SK-N-SH treated with all-trans-retinoic acid at 6 μM for 48 hours (cell line): ENCODE measurements around the gene COL6A2.

Source experiments
- ATAC-seq: fragments of 200-7000 bp; cut with Tn5 transposase; 3 replicates; pipeline ENCODE4 v1.9.1; 2020; ENCODE audit warnings: mild to moderate bottlenecking, moderate library complexity
- ARNTL ChIP-seq: fragments of 450-650 bp; formaldehyde crosslinking; IDR thresholded peaks from 2 replicates; pipeline ENCODE4 v1.5.0; 2020; ENCODE audit warnings: low read depth, mild to moderate bottlenecking, moderate library complexity, borderline replicate concordance
- BACH2 ChIP-seq: fragments of 250-450 bp; sonication (Bioruptor Pico); IDR thresholded peaks from 2 replicates; pipeline ENCODE4 v1.9.0; 2021; ENCODE audit warnings: mild to moderate bottlenecking, borderline replicate concordance
- CSDC2 ChIP-seq: fragments of 250-450 bp; sonication (Bioruptor Pico); IDR thresholded peaks from 2 replicates; pipeline ENCODE4 v1.5.0; 2020; ENCODE audit warnings: mild to moderate bottlenecking, moderate library complexity
- CSRNP3 ChIP-seq: fragments of 250-450 bp; sonication (Bioruptor Pico); IDR thresholded peaks from 2 replicates; pipeline ENCODE4 v1.5.1; 2021; ENCODE audit warnings: mild to moderate bottlenecking, moderate library complexity
- GLIS3 ChIP-seq: fragments of 250-450 bp; sonication (Bioruptor Pico); IDR thresholded peaks from 2 replicates; pipeline ENCODE4 v1.5.0; 2020; ENCODE audit warnings: mild to moderate bottlenecking, moderate library complexity
- ISL1 ChIP-seq: fragments of 250-450 bp; sonication (Bioruptor Pico); IDR thresholded peaks from 2 replicates; pipeline ENCODE4 v2.1.2; 2022; ENCODE audit warnings: mild to moderate bottlenecking, moderate library complexity
- OSR1 ChIP-seq: fragments of 250-450 bp; sonication (Bioruptor Pico); IDR thresholded peaks from 2 replicates; pipeline ENCODE4 v1.8.0; 2022; ENCODE audit warnings: moderate library complexity, mild to moderate bottlenecking, inconsistent platforms
- POU6F1 ChIP-seq: fragments of 250-450 bp; sonication (Bioruptor Pico); IDR thresholded peaks from 2 replicates; pipeline ENCODE4 v1.8.0; 2021; ENCODE audit warnings: low read depth, mild to moderate bottlenecking, moderate library complexity, borderline replicate concordance
- PPARA ChIP-seq: fragments of 250-450 bp; sonication (Bioruptor Pico); IDR thresholded peaks from 2 replicates; pipeline ENCODE4 v1.5.0; 2020; ENCODE audit warnings: mild to moderate bottlenecking, borderline replicate concordance
- RARB ChIP-seq: fragments of 250-450 bp; sonication (Bioruptor Pico); IDR thresholded peaks from 2 replicates; pipeline ENCODE4 v1.8.0; 2021; ENCODE audit warnings: mild to moderate bottlenecking, moderate library complexity
- SNAI2 ChIP-seq: fragments of 250-450 bp; sonication (Bioruptor Pico); IDR thresholded peaks from 2 replicates; pipeline ENCODE4 v1.5.0; 2020; ENCODE audit warnings: mild to moderate bottlenecking, moderate library complexity
- TCF4 ChIP-seq: fragments of 250-450 bp; sonication (Bioruptor Pico); IDR thresholded peaks from 2 replicates; pipeline ENCODE4 v1.8.0; 2021; ENCODE audit warnings: mild to moderate bottlenecking, moderate library complexity, borderline replicate concordance
- TOX ChIP-seq: fragments of 250-450 bp; sonication (Bioruptor Pico); IDR thresholded peaks from 2 replicates; pipeline ENCODE4 v1.8.0; 2021; ENCODE audit warnings: mild to moderate bottlenecking, moderate library complexity, borderline replicate concordance
- TSHZ2 ChIP-seq: fragments of 250-450 bp; sonication (Bioruptor Pico); IDR thresholded peaks from 2 replicates; pipeline ENCODE4 v1.5.0; 2020; ENCODE audit warnings: mild to moderate bottlenecking, moderate library complexity
- ZC3H10 ChIP-seq: fragments of 250-450 bp; sonication (Bioruptor Pico); IDR thresholded peaks from 2 replicates; pipeline ENCODE4 v1.5.1; 2021; ENCODE audit warnings: mild to moderate bottlenecking, moderate library complexity
- ZFP3 ChIP-seq: fragments of 250-450 bp; sonication (Bioruptor Pico); IDR thresholded peaks from 2 replicates; pipeline ENCODE4 v1.5.0; 2020; ENCODE audit warnings: mild to moderate bottlenecking, moderate library complexity
- ZFP30 ChIP-seq: fragments of 450-650 bp; formaldehyde crosslinking; IDR thresholded peaks from 2 replicates; pipeline ENCODE4 v1.5.0; 2022; ENCODE audit warnings: mild to moderate bottlenecking, moderate library complexity
- ZNF70 ChIP-seq: fragments of 450-650 bp; formaldehyde crosslinking; IDR thresholded peaks from 2 replicates; pipeline ENCODE4 v1.5.0; 2020; ENCODE audit warnings: mild to moderate bottlenecking, moderate library complexity
- ZNF8 ChIP-seq: fragments of 450-650 bp; formaldehyde crosslinking; IDR thresholded peaks from 2 replicates; pipeline ENCODE4 v1.5.0; 2020; ENCODE audit warnings: mild to moderate bottlenecking, moderate library complexity

COL6A2 gene

GRCh38 chr21:46135782-46136395, 38.0 kb downstream of the COL6A2 start:
- ATAC-seq = no peak
- TF ChIP-seq SNAI2 (no peak), ZFP3 (no peak), CSDC2 (CRISPR knock-in tag) (no peak), CSRNP3 (CRISPR knock-in tag) (no peak), ZNF70 (CRISPR knock-in tag) (no peak), ZFP30 (CRISPR knock-in tag) (no peak), BACH2 (CRISPR knock-in tag) (no peak)
- TF ChIP-seq, all 23 proteins: peak for 0

- ATAC-seq = no peak
- TF ChIP-seq CSRNP3 (CRISPR knock-in tag) (no peak), ISL1 (CRISPR knock-in tag) (no peak), RARB (CRISPR knock-in tag) (no peak), TSHZ2 (CRISPR knock-in tag) (no peak), ZC3H10 (CRISPR knock-in tag) (no peak), ARNTL (no peak), OSR1 (no peak), ZNF8 (CRISPR knock-in tag) (no peak), SNAI2 (no peak)
- TF ChIP-seq, all 23 proteins: peak for 0
Observed at GRCh38 chr21:46136739-46137349, 38.9 kb downstream of the COL6A2 start.

- TF ChIP-seq RARB (CRISPR knock-in tag) (no peak), ZFP30 (CRISPR knock-in tag) (no peak), OSR1 (no peak), ZNF8 (CRISPR knock-in tag) (no peak), POU6F1 (no peak), PPARA (no peak), ISL1 (CRISPR knock-in tag) (no peak), TSHZ2 (CRISPR knock-in tag) (no peak), TCF4 (CRISPR knock-in tag) (no peak), CSRNP3 (CRISPR knock-in tag) (no peak), GLIS3 (no peak), BACH2 (CRISPR knock-in tag) (no peak), ZFP3 (no peak), CSDC2 (CRISPR knock-in tag) (no peak), TOX (no peak), SNAI2 (no peak), ARNTL (no peak), ZC3H10 (CRISPR knock-in tag) (no peak)
- no peak for ATAC-seq
Observed at GRCh38 chr21:46137908-46138307, 40.0 kb downstream of the COL6A2 start.
